ENCODE data around the gene METTL16.

DNA sequence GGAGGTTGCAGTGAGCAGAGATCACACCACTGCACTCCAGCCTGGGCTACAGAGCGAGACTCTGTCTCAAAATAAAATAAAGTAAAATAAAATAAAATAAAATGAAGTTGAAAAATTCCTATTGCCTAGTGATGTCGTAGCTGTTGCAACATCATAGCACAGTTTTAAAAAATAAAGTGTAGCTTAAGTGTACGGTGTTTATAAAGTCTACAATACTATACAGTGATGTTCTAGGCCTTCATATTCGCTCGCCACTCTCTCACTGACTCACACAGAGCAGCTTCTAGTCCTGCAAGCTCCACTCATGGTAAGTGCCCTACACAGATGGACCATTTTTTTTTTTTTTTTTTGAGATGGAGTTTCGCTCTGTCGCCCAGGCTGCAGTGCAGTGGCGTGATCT is 67.3 kb downstream of the METTL16 start:
- no peak for TF ChIP-seq POLR2A (IDR thresholded peaks at IDR 0.05; ENCODE audit: low read length)
- no peak for TF ChIP-seq GATA1 (IDR thresholded peaks at IDR 0.05; ENCODE audit: low read depth, low read length)

Measured in erythroblast (primary cell).